BJ (cell line): ENCODE measurements around the gene EYA3. TPM values are rescaled to one million over a fixed set of nuclear protein-coding genes. Genes with fewer than 3 reads are reported as not detected.

ENCODE experiments used
- CTCF ChIA-PET: fragments of 350-600 bp; formaldehyde crosslinking; extraction: SDS; loops from one replicate; lab custom pipeline; 2021; ENCODE audit warnings: antibody characterized with exemption, inconsistent platforms; lab: Yijun Ruan, JAX
- POLR2A ChIA-PET: fragments of 300-600 bp; sonication (Branson Sonifier 250); formaldehyde crosslinking; extraction: SDS; loops from one replicate; lab custom pipeline; 2021; ENCODE audit warnings: antibody characterized with exemption; lab: Charles Lee
- DNase-seq: peaks from one replicate; pipeline ENCODE4 v3.0.0-alpha.2; 2011; ENCODE audit warnings: low read depth
- H3K27me3 ChIP-seq: 2 replicates; pipeline ENCODE4 v1.6.0; 2011; ENCODE audit warnings: low read length; ENCODE audit not compliant: control insufficient read depth, insufficient read depth
- H3K36me3 ChIP-seq: 2 replicates; pipeline ENCODE4 v1.5.1; 2011; ENCODE audit warnings: low read length; ENCODE audit not compliant: control insufficient read depth, insufficient read depth
- H3K4me3 ChIP-seq: 2 replicates; pipeline ENCODE4 v1.5.1; 2011; ENCODE audit warnings: low read depth, mild to moderate bottlenecking, control low read depth, low read length
- CTCF ChIP-seq: IDR thresholded peaks from 2 replicates; pipeline ENCODE4 v1.5.1; 2011; ENCODE audit warnings: low read depth, mild to moderate bottlenecking, control low read depth, inconsistent platforms, low read length, moderate library complexity; ENCODE audit not compliant: insufficient read depth
- polyA plus RNA-seq: library from polyadenylated mRNA; depleted of rRNA; stranded (reverse); fragments of >200 nt; gene quantifications from 2 replicates; pipeline ENCODE4 v1.2.3, GENCODE V29; 2011

The EYA3 gene
- polyA plus RNA-seq, 1 experiment = 8.6 TPM

GRCh38 chr1:28091043-28091781 is 2.8 kb upstream of the EYA3 start:
- no peak for DNase-seq
- peak; percentile 84 for TF ChIP-seq CTCF
- CTCF ChIA-PET = interaction anchor here (0.6 to 6.2 kb wide), 22 partner anchors 10 to 415 kb away, joined by 3 to 134 read pairs (median 4); partner anchors contain the start of gene PTAFR
- Histone ChIP-seq H3K27me3 (no peaks in the 10 kb centered on the region), H3K4me3 (no peak overlapping the region), H3K36me3 (no peaks in the 10 kb centered on the region)
- POLR2A ChIA-PET = no interaction called here

- CTCF ChIA-PET = interaction anchor here (0.5 to 6.2 kb wide), 9 partner anchors 9 to 224 kb away, joined by 3 to 134 read pairs (median 4); no protein-coding TSS in a partner anchor
- peak; percentile 34 for TF ChIP-seq CTCF
- Histone ChIP-seq H3K27me3 (no peaks in the 10 kb centered on the region), H3K36me3 (no peaks in the 10 kb centered on the region), H3K4me3 (peak overlapping the region; percentile 77)
- POLR2A ChIA-PET = no interaction called here
- no peak for DNase-seq
Observed at GRCh38 chr1:28087614-28088167, 719 bp downstream of the EYA3 start.

- Histone ChIP-seq H3K36me3 (no peaks in the 10 kb centered on the region), H3K4me3 (no peak overlapping the region), H3K27me3 (no peaks in the 10 kb centered on the region)
- no peak for DNase-seq
- ChIA-PET CTCF (interaction anchor here (0.6 to 2.4 kb wide), 3 partner anchors 50 to 229 kb away, joined by 3 to 9 read pairs (median 3); no protein-coding TSS in a partner anchor), POLR2A (no interaction called here)
- no peak for TF ChIP-seq CTCF
Observed at GRCh38 chr1:28086651-28087050, 1.8 kb downstream of the EYA3 start.

- POLR2A ChIA-PET = no interaction called here
- CTCF ChIA-PET = interaction anchor here (1.2 to 2.4 kb wide), 3 partner anchors 16 to 124 kb away, joined by 3 to 9 read pairs (median 6); no protein-coding TSS in a partner anchor
Observed at GRCh38 chr1:28085129-28085528, 3.3 kb downstream of the EYA3 start.

More at GRCh38 chr1:28085129-28085528, 3.3 kb downstream of the EYA3 start:
- H3K36me3 ChIP-seq = no peaks in the 10 kb centered on the region; the same call in 1 of the 2 replicates
- H3K27me3 ChIP-seq = no peaks in the 10 kb centered on the region
- no peak overlapping the region for H3K4me3 ChIP-seq
- TF ChIP-seq CTCF = no peak
- DNase-seq = no peak
